Activated naive CD4-positive, alpha-beta T cell (primary cell): ENCODE results near the gene GRID1.
"Not testable (repeated sequence)": the region's sequence is repeated elsewhere in the genome, so short reads cannot be mapped to it uniquely, and the experiment has no call there.

ENCODE experiments used
- DNase-seq, 4 experiments: peaks; one replicate each; lab custom pipeline; 2025; lab: John Stamatoyannopoulos, UW

GRID1 gene

DNA sequence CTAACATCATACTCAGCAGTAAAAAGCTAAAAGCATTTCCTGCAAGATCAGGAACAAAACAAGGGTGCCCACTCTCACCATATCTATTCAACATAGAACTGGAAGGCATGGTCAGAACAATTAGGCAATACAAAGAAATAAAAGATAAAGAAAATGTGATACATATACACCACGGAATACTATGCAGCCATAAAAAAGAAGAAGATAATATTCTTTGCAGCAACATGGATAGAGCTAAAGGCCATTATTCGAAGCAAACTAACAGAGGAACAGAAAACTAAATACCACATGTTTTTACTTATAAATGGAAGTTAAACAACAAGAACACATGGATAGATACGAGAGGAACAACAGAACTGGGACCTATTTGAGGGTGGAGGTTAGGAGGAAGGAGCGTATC is 652.7 kb downstream of the GRID1 start:
- no peak for DNase-seq

DNA sequence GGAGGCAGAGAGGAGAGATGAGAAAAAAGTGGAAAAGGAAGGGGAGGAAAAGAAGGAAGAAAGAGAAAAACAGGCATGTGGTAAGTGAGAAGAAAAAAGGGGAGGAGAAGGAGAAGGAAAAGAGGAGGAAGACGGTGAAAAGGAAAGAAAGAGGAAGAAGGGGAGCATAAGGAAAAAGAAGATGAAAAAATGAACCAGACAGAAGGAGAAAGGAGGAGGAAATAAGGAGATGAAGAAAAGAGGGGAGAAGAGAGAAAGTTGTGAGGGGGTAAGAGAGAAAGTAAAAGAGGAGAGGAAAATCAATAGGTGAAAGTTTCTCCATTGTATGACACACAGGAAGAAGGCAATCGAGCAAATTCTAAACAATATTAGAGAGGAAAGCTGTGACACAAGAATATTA is 663.8 kb downstream of the GRID1 start:
- no peak for DNase-seq

DNA sequence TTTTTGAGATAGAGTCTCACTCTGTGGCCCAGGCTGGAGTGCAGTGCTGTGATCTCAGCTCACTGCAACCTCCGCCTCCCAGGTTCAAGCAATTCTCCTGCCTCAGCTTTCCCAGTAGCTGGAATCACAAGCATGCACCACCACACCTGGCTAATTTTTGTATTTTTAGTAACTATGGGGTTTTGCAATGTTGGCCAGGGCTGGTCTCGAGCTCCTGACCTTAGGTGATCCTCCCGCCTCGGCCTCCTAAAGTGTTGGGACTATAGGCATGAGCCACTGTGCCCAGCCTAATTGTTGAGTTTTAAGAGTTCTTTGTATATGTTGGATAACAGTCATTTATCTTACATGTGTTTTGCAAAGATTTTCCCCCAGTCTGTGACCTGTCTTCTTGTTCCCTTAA is 667.5 kb downstream of the GRID1 start:
- not testable (repeated sequence) for DNase-seq

DNA sequence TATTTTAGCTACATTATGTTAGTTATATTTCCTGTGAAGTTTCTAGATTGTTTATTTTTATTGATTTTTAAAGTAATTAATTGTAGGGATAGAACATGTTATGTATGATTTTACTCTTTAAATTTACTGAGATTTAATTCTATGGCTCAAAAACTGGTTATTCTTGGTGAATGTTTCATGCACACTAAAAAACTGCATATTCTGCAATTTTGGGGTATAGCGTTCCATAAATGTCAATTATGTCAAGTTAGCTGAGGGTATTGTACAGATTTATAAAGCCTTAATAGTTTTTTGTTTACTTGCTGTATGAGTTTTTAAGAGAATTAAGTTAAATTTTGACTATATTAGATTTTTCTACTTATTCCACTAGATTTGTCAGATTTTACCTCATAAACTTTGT is 669.7 kb downstream of the GRID1 start:
- DNase-seq = no peak

DNA sequence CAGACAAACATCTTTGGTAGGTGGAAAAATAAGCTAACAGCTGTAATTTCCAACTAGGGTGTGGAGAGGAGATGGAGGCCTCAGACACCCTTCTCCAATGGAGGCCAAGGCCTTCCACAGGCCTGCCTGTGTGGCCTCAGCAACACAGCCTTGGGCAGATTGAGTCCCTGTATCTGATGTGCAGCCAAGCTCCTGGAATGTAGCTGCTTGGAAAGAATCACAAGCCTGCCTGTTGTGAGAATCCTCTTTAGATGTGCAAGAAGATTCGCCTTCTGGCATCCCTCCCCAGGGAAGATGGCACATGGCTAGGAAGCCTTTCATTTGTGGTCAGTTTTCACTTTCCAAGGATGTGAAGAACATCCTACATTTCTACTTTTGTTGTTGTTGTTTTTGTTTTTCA is 684.0 kb downstream of the GRID1 start:
- no peak for DNase-seq

DNA sequence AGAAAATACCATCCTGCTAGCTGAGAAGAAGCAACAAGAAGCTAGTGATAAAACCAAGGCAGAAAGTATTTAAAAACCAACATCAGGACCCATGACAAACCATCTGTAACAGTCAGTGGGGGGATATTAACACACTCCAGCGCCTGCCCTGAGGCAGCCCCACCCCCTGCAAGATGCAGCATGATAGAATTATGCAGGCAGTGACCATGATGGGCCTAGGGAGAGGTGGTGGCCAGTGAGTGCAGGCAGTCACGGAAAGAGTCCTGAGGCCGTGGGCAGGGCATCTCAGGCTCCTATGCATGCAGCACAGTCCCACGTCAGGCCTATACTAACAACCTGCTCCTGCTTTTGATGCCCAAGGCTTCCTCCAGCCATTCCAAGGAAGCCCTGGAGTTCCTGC is 686.9 kb downstream of the GRID1 start:
- no peak for DNase-seq

DNA sequence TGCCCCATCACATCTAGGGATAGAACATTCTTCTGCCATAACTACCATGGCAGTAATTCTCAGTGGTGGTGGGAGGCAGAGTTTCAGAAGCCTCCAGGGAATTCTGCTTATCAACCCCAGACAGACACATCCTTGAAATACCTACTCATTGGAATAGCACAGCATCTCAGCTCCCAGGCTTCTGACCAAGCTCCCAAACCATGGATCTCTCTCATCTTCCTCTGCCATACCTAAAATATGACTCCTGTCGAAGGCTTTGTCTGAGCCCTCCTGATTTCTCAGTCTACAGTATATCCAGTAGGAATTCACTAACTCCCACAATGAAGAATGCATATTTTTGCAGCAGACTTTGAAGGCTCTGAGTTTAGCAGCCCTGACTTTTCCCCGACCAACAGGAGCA is 687.5 kb downstream of the GRID1 start:
- no peak for DNase-seq

DNA sequence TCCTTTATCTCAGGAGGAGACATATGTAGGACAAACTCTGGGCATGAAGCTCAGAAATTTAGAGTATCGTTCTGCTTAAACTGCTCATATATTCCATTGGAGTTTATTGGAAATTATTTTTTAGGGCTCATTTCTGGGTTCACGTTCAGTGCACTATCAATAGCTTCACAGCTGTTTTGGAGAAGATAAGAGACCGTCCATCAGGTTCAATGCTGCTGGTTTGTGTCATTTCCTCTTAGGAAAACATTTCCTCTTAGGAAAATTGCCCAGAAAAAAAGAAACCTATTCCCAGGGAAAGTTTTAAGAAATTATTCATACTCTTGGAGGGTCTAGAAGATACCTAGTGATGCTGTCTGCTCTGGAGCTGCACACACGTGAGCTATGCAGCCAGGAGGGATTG is 691.7 kb downstream of the GRID1 start:
- DNase-seq = no peak

DNA sequence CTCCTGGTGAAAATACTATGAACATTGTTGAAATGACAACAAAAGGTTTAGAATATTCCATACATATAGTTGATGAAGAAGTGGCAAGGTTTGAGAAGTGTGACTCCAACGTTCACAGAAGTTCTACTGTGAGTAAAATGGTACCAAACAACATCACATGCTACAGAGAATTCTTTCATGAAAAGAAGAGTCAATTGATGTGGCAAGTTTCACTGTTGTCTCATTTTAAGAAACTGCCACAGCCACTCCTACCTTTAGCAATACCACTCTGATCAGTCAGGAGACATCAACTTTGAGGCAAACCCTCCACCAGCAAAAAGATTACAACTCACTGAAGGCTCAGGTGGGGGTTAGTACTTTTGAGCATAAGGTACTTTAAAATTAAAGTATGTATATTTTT is 693.3 kb downstream of the GRID1 start:
- no peak for DNase-seq

DNA sequence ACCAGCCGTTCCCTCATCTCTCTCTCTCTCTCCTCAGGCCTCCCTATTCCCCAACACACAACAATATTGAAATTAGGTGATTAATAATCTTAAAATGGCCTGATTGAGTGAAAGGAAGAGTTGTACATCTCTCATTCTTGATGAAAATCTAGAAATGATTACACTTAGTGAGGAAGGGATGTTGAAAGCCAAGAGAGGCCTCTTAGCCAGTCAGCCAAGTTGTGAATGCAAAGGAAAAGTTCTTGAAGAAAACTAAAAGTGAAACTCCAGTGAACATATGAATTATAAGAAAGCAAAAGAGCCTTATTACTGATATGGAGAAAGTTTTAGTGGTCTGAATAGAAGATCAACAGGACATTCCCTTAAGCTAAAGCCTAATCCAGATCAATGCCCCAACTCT is 695.1 kb downstream of the GRID1 start:
- DNase-seq = no peak

DNA sequence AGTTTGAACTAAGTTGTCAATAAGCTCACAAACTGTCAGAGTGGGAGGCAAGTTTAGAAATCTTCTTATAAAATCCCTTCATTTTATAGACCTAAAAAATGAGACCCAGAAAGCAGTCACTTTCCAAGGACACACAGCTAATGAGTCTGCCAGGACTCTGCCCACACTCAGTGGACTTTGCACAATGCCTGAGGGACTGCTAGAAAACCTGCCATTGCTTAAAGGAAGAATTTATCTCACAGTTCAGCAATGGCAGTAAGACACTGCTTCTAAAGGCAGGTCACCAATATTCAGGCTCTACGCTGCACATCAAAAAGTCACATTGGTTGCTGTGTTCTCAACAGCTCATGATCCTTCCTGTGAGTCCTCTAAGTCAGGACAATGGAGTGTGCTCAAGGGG is 698.1 kb downstream of the GRID1 start:
- no peak for DNase-seq

DNA sequence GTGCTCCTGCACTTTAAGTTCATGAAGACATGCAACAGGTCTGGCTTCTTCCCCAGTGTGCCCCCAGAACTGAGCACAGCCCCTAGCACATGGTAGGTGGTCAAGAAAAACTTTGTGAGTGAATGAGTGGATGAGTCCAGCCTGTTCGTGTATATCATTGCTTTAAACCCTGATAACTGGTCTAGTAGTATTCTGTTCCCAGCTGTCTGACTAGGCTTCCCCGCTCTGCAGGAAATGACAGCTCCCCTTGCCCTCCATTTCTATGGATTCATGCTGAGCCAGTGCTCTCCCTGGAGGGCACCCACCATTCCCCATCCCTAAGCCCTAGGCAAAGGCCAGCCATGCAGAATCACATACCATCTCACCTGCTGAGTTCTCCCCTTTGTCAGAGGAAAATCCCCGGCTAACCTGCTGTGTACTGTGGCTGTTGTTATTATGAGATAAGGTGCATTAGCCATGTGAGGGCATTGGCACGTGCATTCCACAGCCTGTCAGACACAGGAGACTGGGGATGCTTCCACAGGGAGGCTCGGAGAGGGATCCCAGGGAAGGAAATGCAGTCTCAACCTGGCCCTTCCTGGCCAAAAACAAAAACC is 698.9 kb downstream of the GRID1 start:
- no peak for DNase-seq

DNA sequence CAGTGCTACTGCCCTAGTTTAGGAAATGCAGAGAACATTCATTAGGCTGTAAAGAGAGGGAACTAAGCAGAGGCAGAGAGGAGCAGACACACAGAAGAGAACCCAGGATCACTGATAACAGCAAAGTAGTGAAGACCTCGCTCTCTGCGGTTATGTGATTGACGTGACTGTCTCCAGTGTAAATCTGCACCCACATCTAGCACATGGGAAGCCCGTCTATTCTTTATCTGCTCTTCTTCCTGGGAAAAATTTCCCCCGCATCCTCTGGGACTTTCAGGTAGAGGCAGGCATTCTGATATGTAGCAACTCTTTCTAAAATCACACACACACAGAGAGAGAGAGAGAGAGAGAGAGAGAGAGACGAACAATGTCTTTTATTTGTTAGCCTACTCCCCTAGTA is 699.6 kb downstream of the GRID1 start:
- no peak for DNase-seq

DNA sequence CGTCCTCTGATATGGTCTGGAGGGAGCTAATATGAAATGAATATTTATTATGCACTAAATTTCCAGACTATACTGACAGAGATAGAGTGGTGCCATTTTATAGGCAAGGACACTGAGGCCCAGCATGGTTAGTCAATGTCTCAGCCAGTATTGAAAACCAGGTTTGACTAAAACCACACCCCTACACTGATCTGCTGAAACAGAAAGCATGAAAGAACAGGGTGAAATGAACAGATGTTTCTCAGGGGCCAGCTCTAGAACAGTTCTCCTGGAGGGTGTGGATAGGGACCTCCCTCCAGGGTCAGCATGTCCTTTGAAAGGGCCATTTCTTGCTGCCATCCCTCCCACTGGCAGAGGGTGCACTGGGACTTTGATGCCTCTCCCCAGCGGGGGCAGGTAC is 700.5 kb downstream of the GRID1 start:
- DNase-seq = no peak

DNA sequence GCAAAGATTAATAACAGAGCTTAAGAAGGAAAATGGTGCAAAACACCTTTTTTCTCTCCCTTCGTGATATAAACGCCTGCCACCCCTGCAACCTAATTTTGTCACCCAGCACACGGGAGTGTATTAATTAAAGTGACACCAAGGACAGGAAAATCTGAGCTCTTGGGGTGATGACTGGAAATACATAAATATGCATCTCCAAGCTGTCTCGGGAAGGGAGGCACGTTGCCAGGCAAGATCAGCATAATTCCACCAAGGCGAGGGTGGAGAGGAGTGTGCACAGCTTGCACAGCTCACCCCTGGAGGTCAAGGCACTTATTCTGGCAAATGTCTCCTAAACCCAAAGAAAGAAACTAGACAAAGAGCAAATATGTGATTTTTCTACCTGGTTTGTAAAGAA is 700.9 kb downstream of the GRID1 start:
- DNase-seq = no peak

DNA sequence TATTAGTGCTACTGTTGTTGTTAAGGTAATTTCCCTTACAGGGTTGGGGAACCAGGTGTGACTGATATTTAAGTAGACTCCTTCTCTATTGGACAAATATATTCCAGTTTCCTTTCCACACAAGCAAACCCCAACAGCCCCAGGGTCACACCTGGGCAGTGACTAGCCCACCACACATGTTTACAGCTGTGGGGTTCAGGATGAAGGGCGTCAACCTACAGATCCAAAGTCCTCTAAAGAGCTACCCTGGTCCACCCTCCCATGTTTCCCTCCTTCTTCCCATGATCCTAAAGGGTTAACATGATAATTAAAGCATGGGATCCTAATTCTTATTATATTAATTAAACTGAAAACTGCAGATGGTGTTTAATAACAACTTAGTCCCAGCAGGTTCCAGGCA is 701.5 kb downstream of the GRID1 start:
- DNase-seq = no peak

DNA sequence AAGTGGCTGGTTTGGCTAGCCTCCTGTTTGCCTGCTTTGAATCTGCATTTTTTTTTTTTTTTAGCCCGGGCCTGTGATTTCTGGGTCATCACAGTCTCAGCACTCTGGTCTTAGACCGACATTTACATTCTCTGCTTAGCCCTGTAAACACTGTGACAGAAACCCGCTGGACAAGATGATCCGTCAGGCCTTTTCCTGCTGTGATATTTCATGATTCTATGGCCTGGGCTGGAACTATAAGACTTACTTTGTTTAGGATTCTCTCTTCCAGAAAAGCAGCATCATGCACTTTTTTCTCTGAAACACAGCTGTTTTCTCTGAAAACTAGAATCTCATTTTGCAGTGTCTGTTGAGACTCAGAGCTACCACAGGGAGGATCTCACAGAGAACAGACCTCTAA is 705.5 kb downstream of the GRID1 start:
- DNase-seq = no peak

DNA sequence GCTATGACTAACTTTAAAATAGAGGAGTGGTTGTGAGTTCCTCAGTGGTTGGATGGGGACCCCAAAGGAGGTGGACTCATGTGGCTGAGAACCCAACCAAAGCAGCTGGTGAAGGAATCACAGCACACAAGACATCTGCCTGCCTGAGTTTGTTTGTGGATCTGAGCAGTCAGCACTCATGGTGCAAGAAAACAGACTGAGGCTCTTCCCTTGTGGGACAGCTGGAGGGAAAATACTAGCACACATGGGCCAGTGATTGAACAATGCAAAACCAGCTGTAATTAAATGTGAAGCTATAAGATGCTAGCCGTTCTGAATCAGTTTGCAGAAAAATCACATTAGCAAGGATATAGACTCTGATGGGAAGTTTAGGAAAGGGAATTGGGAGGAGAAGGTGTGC is 707.3 kb downstream of the GRID1 start:
- no peak for DNase-seq

DNA sequence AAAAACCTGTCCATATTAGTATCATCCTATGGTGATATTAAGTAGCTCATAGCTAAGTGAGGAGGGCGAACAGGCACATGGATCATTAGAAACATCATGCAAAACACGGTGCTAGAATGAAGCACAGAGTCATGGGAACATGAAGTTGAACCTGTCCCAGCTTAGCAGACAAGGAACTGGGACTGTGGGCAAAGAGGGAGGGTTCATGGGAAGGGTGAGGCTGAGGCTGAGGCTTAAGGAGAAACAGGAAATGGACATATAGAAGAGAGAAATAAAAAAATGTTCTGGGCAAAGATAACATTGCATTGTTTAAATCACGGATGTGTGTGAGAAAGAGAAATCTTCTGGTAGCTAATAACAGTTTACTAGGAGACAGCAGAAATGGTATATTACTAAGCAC is 708.1 kb downstream of the GRID1 start:
- DNase-seq = no peak

DNA sequence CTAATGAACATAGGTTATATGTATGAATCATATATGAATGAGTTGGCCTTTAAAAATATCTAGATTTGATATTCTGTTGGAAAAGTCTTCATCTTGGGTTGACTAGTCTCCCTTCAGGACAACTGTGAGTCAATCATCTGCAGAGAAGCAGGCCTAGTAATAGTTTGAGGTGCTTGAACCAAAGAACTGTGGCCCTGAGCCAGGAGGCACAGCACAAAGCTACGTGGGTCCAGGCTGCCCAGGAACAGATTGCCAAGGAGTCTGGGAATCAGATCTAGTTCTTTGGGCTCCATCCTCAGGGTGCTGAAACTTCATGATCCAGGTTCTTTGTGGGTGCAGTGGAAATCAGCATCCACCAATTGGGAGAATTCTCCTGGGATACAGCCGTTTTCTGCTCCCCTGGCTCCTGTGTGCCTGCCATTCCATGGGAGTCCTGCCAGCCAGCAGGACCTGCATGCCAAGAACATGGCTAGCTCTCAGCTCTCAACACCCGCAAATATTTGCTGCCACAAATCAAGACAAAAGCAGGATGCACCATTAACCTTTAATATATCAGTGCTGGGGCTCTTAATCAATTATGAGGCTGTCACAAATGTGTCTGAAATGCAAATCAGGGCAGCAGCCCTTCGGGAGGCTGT is 709.0 kb downstream of the GRID1 start:
- no peak for DNase-seq

DNA sequence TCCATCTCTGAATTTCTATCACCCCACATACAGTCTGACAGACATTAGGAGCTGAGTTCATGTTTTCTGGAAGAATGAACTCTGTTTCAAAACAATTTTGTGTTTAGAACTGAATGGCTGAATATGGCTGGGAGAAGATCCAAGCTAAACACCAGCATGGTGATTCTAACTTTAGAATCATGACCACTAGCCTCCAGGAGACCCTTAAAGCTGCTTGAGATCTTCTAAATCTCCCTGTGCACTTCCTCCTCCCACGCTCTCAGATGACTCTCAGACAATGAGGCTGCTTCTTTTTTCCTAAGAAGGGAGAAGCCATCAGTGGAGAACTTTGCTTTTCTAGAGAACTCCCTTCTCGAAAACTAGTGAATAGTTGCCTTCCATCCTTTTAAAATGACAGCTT is 711.2 kb downstream of the GRID1 start:
- DNase-seq = no peak

DNA sequence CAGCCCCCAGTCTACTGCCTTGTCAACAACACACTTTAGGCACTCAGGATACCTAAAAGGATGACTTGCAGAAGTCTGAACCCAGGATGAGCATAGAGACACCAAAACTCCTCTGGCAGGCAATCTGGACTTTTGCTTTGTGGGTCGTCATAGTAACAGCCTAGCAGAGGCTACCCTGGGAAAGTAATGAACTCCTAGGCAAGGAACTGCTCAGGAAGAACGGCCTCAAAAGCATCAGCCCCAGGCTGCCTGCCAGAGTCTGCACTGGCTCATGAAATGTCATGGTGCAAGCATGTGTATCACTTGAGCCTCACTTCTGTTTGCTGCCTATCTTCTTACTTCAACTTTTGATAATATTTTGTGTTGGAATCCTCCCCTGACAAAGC is 715.1 kb downstream of the GRID1 start:
- DNase-seq = no peak

DNA sequence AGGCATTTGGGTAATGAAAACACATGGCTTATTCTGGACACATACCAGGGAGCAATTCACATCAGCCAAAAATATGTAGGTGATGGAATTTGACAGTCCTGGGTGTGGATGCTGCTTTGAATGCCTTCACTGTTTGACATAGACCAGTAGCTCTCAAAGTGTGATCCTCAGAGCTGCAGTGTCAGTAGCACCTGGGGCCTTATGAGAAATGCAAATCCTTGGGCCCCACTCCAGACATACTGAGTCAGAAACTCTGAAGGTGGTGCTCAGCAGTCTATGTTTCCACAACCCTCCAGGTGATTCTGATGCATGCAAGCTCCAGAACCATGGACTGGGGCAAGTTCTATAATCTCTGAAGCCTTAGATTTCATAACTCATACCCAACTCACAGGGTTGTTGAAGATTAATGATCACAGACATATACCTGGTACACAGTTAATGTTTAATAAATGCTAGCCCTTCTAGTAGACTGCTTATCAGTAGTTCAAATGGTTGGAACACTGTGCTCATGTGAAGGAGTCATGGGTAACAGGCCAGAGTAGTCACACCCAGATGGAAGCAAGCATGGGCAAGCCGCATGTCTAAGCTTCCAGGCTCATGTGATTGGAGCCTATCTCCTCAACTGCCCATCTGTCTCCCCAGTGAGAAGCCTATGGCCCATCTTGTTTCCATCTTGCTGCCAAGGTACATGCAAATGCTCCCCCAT is 715.7 kb downstream of the GRID1 start:
- no peak for DNase-seq

DNA sequence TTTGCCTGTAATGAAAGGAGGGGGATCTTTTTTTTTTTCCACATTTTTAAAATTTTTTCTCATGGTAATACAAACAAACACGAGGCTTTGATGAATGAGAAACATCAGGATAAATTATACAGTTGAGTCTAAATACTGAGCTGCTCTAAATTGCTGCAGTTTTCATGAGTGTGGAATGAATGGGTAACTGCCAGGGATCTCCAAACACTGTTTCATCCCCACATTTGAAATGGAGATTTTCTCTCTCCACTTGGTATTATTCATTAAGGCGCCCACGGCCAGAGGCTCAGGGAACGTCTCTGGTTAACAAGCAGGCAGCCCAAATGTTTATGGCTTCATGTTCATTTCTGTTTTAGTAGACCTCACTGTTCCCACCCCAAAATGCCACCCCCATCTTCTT is 717.1 kb downstream of the GRID1 start:
- DNase-seq = no peak
